Bronchial epithelial cell (primary cell): ENCODE data around the gene CEL. TPM values are rescaled to one million over a fixed set of nuclear protein-coding genes. Genes with fewer than 3 reads are reported as not detected.
"Not testable (repeated sequence)": the region's sequence is repeated elsewhere in the genome, so short reads cannot be mapped to it uniquely, and the experiment has no call there.

ENCODE experiments used
- DNase-seq: peaks from one replicate; pipeline ENCODE4 v3.0.0-alpha.2; 2010; ENCODE audit warnings: low read depth
- FAIRE-seq: peaks from 2 replicates; lab custom pipeline; 2011; peaks lifted over from hg19 to GRCh38; lab: Jason Lieb, UNC
- H3K27me3 ChIP-seq: 2 replicates; pipeline ENCODE4 v1.5.1; 2011; ENCODE audit warnings: low read length; ENCODE audit not compliant: control insufficient read depth, insufficient read depth
- H3K36me3 ChIP-seq: 2 replicates; pipeline ENCODE4 v1.5.1; 2011; ENCODE audit warnings: low read length; ENCODE audit not compliant: control insufficient read depth, insufficient read depth
- H3K4me3 ChIP-seq: 2 replicates; pipeline ENCODE4 v1.5.1; 2011; ENCODE audit warnings: mild to moderate bottlenecking, low read depth, low read length, control low read depth
- total RNA-seq: library from RNA; depleted of rRNA; stranded (reverse); fragments of >200 nt; gene quantifications from 2 replicates; pipeline ENCODE4 v1.2.1, GENCODE V29; 2014
- TF ChIP-seq, protein P1 (sequence below): IDR thresholded peaks from 2 replicates; pipeline ENCODE4 v1.5.1; 2011; ENCODE audit warnings: mild to moderate bottlenecking, moderate library complexity, low read length, control low read depth, inconsistent platforms; ENCODE audit not compliant: insufficient read depth, severe bottlenecking

Gene CEL
- total RNA-seq, 1 donor from 2014 or later, result 0.53 TPM

DNA sequence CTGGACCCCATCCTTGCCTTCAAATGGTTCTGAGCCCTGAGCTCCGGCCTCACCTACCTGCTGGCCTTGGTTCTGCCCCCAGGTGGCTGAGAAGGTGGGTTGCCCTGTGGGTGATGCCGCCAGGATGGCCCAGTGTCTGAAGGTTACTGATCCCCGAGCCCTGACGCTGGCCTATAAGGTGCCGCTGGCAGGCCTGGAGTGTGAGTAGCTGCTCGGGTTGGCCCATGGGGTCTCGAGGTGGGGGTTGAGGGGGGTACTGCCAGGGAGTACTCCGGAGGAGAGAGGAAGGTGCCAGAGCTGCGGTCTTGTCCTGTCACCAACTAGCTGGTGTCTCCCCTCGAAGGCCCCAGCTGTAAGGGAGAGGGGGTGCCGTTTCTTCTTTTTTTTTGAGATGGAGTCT is 5.2 kb downstream of the CEL start:
- TF ChIP-seq, protein P1, sequence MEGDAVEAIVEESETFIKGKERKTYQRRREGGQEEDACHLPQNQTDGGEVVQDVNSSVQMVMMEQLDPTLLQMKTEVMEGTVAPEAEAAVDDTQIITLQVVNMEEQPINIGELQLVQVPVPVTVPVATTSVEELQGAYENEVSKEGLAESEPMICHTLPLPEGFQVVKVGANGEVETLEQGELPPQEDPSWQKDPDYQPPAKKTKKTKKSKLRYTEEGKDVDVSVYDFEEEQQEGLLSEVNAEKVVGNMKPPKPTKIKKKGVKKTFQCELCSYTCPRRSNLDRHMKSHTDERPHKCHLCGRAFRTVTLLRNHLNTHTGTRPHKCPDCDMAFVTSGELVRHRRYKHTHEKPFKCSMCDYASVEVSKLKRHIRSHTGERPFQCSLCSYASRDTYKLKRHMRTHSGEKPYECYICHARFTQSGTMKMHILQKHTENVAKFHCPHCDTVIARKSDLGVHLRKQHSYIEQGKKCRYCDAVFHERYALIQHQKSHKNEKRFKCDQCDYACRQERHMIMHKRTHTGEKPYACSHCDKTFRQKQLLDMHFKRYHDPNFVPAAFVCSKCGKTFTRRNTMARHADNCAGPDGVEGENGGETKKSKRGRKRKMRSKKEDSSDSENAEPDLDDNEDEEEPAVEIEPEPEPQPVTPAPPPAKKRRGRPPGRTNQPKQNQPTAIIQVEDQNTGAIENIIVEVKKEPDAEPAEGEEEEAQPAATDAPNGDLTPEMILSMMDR, result no peak
- H3K4me3 ChIP-seq, result no peak overlapping the region
- no peaks in the 10 kb centered on the region for H3K36me3 ChIP-seq
- no peak for DNase-seq
- H3K27me3 ChIP-seq, result no peaks in the 10 kb centered on the region
- FAIRE-seq, result no peak

DNA sequence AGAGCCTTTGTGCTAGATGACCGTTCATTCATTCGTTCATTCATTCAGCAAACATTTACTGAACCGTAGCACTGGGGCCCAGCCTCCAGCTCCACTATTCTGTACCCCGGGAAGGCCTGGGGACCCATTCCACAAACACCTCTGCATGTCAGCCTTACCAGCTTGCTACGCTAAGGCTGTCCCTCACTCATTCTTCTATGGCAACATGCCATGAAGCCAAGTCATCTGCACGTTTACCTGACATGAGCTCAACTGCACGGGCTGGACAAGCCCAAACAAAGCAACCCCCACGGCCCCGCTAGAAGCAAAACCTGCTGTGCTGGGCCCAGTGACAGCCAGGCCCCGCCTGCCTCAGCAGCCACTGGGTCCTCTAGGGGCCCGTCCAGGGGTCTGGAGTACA is 6.0 kb downstream of the CEL start:
- TF ChIP-seq, protein P1, result no peak
- H3K27me3 ChIP-seq, result no peaks in the 10 kb centered on the region
- no peaks in the 10 kb centered on the region for H3K36me3 ChIP-seq
- FAIRE-seq (peak; percentile 83), DNase-seq (peak; percentile 95)
- H3K4me3 ChIP-seq, result no peak overlapping the region

DNA sequence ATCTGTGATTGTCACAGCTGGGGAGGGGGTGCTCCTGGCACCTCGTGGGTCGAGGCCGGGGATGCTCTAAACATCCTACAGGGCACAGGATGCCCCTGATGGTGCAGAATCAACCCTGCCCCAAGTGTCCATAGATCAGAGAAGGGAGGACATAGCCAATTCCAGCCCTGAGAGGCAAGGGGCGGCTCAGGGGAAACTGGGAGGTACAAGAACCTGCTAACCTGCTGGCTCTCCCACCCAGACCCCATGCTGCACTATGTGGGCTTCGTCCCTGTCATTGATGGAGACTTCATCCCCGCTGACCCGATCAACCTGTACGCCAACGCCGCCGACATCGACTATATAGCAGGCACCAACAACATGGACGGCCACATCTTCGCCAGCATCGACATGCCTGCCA is 6.7 kb downstream of the CEL start:
- not testable (repeated sequence) for H3K4me3 ChIP-seq, H3K27me3 ChIP-seq, H3K36me3 ChIP-seq, DNase-seq
- FAIRE-seq, result peak; percentile 97

DNA sequence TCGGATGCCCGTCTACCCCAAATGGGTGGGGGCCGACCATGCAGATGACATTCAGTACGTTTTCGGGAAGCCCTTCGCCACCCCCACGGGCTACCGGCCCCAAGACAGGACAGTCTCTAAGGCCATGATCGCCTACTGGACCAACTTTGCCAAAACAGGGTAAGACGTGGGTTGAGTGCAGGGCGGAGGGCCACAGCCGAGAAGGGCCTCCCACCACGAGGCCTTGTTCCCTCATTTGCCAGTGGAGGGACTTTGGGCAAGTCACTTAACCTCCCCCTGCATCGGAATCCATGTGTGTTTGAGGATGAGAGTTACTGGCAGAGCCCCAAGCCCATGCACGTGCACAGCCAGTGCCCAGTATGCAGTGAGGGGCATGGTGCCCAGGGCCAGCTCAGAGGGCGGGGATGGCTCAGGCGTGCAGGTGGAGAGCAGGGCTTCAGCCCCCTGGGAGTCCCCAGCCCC is 8.8 kb downstream of the CEL start:
- not testable (repeated sequence) for DNase-seq
- FAIRE-seq, result peak; percentile 95

DNA sequence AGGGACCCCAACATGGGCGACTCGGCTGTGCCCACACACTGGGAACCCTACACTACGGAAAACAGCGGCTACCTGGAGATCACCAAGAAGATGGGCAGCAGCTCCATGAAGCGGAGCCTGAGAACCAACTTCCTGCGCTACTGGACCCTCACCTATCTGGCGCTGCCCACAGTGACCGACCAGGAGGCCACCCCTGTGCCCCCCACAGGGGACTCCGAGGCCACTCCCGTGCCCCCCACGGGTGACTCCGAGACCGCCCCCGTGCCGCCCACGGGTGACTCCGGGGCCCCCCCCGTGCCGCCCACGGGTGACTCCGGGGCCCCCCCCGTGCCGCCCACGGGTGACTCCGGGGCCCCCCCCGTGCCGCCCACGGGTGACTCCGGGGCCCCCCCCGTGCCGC is 9.2 kb downstream of the CEL start:
- H3K4me3 ChIP-seq, H3K36me3 ChIP-seq, DNase-seq, H3K27me3 ChIP-seq, FAIRE-seq: not testable (repeated sequence)

More for the DNA sequence above, 8.8 kb downstream of the CEL start:
- H3K4me3 ChIP-seq, H3K27me3 ChIP-seq, H3K36me3 ChIP-seq: not testable (repeated sequence)

DNA sequence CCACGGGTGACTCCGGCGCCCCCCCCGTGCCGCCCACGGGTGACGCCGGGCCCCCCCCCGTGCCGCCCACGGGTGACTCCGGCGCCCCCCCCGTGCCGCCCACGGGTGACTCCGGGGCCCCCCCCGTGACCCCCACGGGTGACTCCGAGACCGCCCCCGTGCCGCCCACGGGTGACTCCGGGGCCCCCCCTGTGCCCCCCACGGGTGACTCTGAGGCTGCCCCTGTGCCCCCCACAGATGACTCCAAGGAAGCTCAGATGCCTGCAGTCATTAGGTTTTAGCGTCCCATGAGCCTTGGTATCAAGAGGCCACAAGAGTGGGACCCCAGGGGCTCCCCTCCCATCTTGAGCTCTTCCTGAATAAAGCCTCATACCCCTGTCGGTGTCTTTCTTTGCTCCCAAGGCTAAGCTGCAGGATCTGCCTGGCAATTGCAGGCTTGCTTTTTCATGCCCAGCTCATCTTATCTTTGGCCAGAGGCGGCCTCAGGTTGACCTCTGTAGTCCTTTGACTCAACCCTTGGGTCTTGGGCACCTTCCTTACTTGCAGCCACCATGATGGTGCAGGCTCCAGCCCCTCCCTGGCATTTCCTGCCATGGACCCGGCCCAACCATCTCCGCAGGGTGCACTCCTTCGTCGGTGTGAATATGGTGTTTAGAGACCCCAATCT is 9.8 kb downstream of the CEL start:
- DNase-seq (no peak), FAIRE-seq (no peak)
- TF ChIP-seq, protein P1, result no peak
- Histone ChIP-seq H3K36me3 (no peaks in the 10 kb centered on the region), H3K4me3 (no peak overlapping the region), H3K27me3 (no peaks in the 10 kb centered on the region)

DNA sequence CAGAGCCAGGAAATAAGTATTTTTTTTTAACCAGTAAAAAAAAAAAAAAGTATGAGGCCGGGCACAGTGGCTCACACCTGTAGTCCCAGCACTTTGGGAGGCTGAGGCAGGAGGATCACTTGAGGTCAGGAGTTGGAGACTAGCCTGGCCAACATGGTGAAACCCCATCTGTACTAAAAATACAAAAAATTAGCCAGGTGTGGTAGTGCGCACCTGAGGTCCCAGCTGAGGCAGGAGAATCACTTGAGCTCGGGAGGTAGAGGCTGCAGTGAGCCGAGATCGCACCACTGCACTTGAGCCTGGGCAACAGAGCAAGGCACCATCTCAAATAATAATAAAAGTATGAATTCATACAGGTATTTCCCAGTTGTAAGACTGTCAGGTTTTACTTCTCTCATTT is 10.4 kb downstream of the CEL start:
- FAIRE-seq, H3K36me3 ChIP-seq, DNase-seq, H3K27me3 ChIP-seq, H3K4me3 ChIP-seq: not testable (repeated sequence)
